ENCODE measurements around the gene JARID2.

Gene JARID2

DNA sequence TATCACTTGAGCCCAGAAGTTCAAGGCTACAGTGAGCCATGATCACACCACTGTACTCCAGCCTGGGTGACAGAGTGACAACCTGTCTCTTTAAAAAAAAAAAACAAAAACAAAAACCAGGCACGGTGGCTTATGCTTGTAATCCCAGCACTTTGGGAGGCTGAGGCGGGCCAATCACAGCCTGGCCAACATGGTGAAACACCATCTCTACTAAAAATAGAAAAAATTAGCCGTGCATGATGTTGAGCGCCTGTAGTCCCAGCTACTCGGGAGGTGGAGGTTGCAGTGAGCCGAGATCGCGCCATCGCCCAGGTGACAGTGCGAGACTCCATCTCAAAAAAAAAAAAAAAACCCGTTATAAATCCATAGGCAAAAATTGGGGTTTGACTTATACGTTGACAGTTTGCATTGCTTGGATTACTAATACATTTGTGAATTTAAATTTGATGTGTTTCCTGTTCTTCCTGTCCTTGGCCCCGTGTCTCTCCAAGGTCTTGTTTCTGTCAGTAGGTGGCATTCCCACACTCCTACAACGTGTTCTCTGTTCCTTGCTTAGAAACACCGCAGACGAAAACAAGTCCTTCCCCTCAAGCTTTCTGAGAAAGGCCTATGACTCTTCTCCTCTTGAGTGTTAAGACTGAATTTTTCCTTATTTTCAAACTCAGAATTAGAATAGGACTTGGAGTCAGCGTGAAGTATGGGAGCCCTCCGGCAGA is 269.9 kb downstream of the JARID2 start:
- no peaks in the 10 kb centered on the region for H3K4me1 ChIP-seq (ENCODE audit: control insufficient read depth, insufficient read depth, low read length)
- TF ChIP-seq, protein P1, sequence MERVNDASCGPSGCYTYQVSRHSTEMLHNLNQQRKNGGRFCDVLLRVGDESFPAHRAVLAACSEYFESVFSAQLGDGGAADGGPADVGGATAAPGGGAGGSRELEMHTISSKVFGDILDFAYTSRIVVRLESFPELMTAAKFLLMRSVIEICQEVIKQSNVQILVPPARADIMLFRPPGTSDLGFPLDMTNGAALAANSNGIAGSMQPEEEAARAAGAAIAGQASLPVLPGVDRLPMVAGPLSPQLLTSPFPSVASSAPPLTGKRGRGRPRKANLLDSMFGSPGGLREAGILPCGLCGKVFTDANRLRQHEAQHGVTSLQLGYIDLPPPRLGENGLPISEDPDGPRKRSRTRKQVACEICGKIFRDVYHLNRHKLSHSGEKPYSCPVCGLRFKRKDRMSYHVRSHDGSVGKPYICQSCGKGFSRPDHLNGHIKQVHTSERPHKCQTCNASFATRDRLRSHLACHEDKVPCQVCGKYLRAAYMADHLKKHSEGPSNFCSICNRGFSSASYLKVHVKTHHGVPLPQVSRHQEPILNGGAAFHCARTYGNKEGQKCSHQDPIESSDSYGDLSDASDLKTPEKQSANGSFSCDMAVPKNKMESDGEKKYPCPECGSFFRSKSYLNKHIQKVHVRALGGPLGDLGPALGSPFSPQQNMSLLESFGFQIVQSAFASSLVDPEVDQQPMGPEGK (tag by site-specific recombination; IDR thresholded peaks at IDR 0.05): no peak
- TF ChIP-seq ZNF114 (tag by site-specific recombination; IDR thresholded peaks at IDR 0.05) (no peak), TCF7L2 (IDR thresholded peaks at IDR 0.05; ENCODE audit: borderline replicate concordance, low read depth, low read length) (no peak), ZNF112 (tag by site-specific recombination; IDR thresholded peaks at IDR 0.05) (no peak), ZNF433 (tag by site-specific recombination; IDR thresholded peaks at IDR 0.05; ENCODE audit: low read depth) (no peak), RBAK (tag by site-specific recombination; IDR thresholded peaks at IDR 0.05) (no peak), ZNF221 (tag by site-specific recombination; IDR thresholded peaks at IDR 0.05; ENCODE audit: borderline replicate concordance) (no peak), KLF8 (tag by site-specific recombination; IDR thresholded peaks at IDR 0.05) (no peak), ZNF596 (tag by site-specific recombination; IDR thresholded peaks at IDR 0.05) (no peak), ZNF585B (tag by site-specific recombination; IDR thresholded peaks at IDR 0.05) (no peak), ZNF670 (tag by site-specific recombination; IDR thresholded peaks at IDR 0.05; ENCODE audit: low read depth) (no peak), ZNF404 (tag by site-specific recombination; IDR thresholded peaks at IDR 0.05) (no peak), GLI2 (tag by site-specific recombination; IDR thresholded peaks at IDR 0.05; ENCODE audit: borderline replicate concordance, low read depth) (no peak), ZNF426 (tag by site-specific recombination; IDR thresholded peaks at IDR 0.05) (no peak), REPIN1 (tag by site-specific recombination; IDR thresholded peaks at IDR 0.05; ENCODE audit: low read depth) (no peak), ZSCAN16 (tag by site-specific recombination; IDR thresholded peaks at IDR 0.05) (no peak), ZNF747 (tag by site-specific recombination; IDR thresholded peaks at IDR 0.05) (no peak)
- TF ChIP-seq, protein P2, sequence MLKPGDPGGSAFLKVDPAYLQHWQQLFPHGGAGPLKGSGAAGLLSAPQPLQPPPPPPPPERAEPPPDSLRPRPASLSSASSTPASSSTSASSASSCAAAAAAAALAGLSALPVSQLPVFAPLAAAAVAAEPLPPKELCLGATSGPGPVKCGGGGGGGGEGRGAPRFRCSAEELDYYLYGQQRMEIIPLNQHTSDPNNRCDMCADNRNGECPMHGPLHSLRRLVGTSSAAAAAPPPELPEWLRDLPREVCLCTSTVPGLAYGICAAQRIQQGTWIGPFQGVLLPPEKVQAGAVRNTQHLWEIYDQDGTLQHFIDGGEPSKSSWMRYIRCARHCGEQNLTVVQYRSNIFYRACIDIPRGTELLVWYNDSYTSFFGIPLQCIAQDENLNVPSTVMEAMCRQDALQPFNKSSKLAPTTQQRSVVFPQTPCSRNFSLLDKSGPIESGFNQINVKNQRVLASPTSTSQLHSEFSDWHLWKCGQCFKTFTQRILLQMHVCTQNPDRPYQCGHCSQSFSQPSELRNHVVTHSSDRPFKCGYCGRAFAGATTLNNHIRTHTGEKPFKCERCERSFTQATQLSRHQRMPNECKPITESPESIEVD (tag by site-specific recombination; IDR thresholded peaks at IDR 0.05): no peak
- TF ChIP-seq, protein P3, sequence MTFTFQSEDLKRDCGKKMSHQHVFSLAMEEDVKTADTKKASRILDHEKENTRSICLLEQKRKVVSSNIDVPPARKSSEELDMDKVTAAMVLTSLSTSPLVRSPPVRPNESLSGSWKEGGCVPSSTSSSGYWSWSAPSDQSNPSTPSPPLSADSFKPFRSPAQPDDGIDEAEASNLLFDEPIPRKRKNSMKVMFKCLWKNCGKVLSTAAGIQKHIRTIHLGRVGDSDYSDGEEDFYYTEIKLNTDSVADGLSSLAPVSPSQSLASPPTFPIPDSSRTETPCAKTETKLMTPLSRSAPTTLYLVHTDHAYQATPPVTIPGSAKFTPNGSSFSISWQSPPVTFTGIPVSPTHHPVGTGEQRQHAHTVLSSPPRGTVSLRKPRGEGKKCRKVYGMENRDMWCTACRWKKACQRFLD (tag by site-specific recombination; IDR thresholded peaks at IDR 0.05): no peak
- TF ChIP-seq, protein P4, sequence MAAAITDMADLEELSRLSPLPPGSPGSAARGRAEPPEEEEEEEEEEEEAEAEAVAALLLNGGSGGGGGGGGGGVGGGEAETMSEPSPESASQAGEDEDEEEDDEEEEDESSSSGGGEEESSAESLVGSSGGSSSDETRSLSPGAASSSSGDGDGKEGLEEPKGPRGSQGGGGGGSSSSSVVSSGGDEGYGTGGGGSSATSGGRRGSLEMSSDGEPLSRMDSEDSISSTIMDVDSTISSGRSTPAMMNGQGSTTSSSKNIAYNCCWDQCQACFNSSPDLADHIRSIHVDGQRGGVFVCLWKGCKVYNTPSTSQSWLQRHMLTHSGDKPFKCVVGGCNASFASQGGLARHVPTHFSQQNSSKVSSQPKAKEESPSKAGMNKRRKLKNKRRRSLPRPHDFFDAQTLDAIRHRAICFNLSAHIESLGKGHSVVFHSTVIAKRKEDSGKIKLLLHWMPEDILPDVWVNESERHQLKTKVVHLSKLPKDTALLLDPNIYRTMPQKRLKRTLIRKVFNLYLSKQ (tag by site-specific recombination; IDR thresholded peaks at IDR 0.05; ENCODE audit: borderline replicate concordance): no peak
- H3K36me3 ChIP-seq (ENCODE audit: control insufficient read depth in 2 of 2, insufficient read depth in 1 of 2, low read length in 2 of 2): peaks cover 11 to 91% of the 10 kb centered on the region in 2 experiments
- ChIA-PET POLR2A (no interaction called here), CTCF (interaction anchor here (1.2 kb wide), 1 partner anchor 107 kb away, joined by 3 read pairs; no protein-coding TSS in a partner anchor)
- H3K27ac ChIP-seq (ENCODE audit: extremely low read depth, low read depth, low read length): no peak overlapping the region
- H3K9me3 ChIP-seq (ENCODE audit: control insufficient read depth, insufficient read depth, low read depth, low read length): no peaks in the 10 kb centered on the region
- no peak overlapping the region for H3K4me3 ChIP-seq (ENCODE audit: low read depth, low read length)
